Smooth muscle cell of the brain vasculature (primary cell): ENCODE measurements around the gene SRBD1.
A peak's percentile ranks its signal among the peaks of the same experiment; 100 is the strongest.

Experiments used
- DNase-seq: peaks from one replicate; pipeline ENCODE4 v3.0.0-alpha.2; 2012; ENCODE audit warnings: low read depth, low spot score

Gene SRBD1

DNA sequence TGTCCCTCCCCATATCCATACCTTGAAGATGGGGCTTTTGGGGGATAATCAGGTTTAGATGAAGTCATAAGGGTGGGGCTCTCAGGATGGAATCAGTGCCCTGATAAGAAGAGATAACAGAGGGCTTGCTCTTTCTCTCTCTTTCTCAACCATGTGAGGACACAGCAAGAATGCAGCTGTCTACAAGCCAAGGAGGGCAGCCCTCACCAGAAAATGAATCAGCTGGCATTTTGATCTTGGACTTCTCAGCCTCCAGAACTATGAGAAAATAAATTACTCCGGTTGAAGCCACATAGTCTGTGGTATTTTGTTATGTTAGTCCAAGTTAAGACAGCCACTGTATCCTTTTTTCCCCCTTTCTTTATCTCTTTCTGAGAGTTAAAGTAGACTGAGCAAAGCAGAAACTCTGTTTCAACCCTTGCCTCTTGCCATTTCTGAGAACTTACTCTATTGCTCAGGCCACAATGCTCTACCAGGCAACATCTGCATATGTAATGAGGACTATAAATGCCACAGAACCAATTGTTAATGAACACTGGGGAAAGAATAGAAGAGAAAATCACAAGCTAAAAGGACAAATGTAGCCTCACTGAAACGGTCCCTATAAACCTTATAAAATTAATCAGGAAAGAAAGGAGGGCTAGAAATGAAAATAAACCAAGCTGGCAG lies 56.9 kb downstream of the SRBD1 start:
- no peak for DNase-seq

DNA sequence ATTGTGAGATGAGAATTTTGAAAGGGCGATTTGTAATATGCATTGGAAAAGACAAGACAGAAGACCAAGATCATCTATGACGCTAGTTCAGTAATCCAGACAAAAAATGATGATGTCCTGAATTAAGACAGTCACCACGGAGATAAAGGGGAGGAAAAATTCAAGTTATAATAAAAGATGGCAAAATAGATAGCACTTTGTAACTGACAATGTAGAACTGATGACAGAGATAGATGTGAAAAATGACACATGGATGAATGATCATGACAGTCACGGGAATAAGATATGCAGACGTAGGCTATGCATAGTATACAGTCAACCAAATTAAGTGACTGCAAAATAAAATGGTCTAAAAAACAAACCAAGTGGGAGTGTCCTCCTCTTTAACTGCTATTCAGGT lies 59.2 kb downstream of the SRBD1 start:
- DNase-seq, result no peak

DNA sequence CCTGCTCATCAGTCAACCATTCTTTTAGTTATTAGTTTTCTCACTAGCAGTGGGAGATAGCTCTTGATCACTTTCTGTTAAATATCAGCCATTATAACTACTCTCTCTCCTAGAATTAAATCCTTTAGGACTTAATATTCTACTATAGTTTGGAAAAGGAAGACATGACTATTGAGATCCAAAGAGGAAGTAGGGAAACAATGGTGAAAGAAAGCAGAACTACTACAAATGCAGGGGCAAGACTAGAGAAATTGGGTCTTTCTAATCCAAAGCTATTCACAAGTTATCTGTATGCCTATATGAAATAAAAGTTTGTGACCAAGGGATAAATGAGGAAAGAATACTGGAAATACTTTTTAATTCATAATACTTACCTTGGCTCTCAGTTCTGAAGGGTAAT lies 65.1 kb downstream of the SRBD1 start:
- no peak for DNase-seq

GRCh38 chr2:45543257-45543656 lies 67.8 kb downstream of the SRBD1 start:
- no peak for DNase-seq

GRCh38 chr2:45542013-45542412 lies 69.1 kb downstream of the SRBD1 start:
- DNase-seq, result no peak

DNA sequence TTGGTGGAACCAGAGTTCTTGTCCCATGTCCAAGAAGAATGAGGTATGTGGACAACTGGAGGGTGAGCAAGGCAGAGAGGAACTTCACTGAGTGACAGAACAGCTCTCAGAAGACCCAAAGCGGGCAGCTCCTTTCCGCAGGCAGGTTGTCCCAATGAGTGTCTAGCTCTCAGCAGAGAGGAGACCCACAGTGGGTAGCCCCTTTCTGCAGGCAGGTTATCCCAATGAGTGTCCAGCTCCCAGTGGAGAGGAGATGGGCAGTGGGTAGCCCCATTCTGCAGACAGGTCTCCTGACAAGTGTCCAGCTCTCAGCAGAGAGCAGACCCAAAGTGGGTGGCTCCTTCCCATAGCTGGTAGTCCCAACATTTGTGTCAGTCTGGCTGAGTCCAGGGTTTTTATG lies 69.6 kb downstream of the SRBD1 start:
- DNase-seq, result no peak

DNA sequence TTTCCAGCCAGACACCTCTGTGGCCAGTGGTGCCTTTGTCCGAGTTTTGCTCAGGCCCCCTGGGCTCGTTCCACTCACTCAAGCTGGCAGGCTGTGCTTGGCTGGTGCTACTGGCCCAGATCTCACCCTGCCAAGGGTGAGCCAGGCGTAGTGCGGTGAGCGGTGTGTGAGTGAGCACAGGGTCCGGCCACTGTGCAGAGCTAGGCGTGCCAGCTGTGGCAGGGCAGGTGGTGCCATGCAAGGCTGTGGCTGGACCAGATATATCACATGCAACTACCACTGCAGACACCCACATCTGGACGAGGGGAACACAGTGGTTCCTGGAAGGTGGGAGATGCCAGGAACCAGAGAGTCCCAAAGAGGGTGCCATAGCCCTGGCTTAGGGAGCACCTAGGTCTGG lies 70.1 kb downstream of the SRBD1 start:
- no peak for DNase-seq

GRCh38 chr2:45533771-45534170 lies 77.3 kb downstream of the SRBD1 start:
- DNase-seq, result peak; percentile 24

- DNase-seq, result no peak
Measured at GRCh38 chr2:45532181-45532580, 78.9 kb downstream of the SRBD1 start.

- no peak for DNase-seq
Measured at GRCh38 chr2:45524016-45524415, 87.1 kb downstream of the SRBD1 start.

GRCh38 chr2:45518546-45518945 lies 92.5 kb downstream of the SRBD1 start:
- DNase-seq, result no peak

GRCh38 chr2:45510701-45511420 lies 100.2 kb downstream of the SRBD1 start:
- DNase-seq, result no peak

- no peak for DNase-seq
Measured at GRCh38 chr2:45506756-45507155, 104.3 kb downstream of the SRBD1 start.

DNA sequence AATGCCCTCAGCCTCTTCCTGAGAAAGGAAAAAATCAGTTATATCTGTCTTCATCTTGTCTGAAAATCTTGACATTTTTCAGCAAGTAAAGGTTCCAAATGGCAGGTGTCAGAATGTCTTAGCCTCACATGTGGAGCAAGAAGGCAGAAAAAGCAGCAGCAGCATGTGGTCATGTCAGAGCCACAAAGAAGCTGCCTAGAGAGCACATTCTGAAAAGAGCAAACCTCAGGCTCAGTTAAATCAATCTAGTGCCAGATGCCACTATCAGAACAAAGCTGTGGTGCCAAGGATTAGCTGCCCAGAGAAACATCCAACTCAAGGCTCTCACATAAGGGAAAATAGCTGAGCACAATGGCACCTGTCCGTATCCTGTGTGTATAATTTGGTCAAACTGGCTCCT lies 105.9 kb downstream of the SRBD1 start:
- DNase-seq, result no peak

GRCh38 chr2:45498661-45499550 lies 112.2 kb downstream of the SRBD1 start:
- no peak for DNase-seq

- DNase-seq, result no peak
Measured at GRCh38 chr2:45497355-45497754, 113.7 kb downstream of the SRBD1 start.

DNA sequence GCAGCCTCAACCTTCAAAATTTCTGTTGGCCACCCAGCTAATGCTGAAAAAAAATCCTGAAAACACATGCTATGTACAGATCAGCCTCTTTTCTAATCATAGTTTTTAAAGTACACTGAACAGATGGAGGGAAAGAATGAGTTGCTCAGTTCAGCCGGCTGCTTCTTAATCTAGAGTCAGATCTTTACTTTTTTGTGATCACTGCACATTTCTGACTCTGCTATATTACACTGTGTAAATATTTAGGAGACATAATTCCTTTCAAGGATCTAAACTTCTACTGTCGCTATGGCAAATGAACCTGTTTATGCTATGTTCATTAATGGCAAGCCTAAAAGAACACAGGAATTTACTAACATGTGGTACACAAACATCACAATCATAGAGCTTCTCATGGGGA lies 114.2 kb downstream of the SRBD1 start:
- no peak for DNase-seq

DNA sequence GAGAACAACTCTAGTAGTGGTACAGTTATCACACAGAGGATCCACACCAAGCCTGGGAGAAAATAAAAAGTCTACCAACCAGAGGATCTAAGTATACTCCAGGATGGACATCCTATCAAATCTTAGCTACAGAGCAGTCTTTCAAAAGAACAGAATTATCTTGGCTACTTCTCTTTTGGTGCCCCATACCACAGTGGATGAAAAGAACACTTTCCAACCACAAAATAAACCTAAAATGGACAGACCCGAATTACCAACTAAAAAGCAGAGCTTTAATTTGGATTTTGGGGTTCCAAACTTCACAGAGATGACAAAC lies 116.1 kb downstream of the SRBD1 start:
- DNase-seq, result no peak

DNA sequence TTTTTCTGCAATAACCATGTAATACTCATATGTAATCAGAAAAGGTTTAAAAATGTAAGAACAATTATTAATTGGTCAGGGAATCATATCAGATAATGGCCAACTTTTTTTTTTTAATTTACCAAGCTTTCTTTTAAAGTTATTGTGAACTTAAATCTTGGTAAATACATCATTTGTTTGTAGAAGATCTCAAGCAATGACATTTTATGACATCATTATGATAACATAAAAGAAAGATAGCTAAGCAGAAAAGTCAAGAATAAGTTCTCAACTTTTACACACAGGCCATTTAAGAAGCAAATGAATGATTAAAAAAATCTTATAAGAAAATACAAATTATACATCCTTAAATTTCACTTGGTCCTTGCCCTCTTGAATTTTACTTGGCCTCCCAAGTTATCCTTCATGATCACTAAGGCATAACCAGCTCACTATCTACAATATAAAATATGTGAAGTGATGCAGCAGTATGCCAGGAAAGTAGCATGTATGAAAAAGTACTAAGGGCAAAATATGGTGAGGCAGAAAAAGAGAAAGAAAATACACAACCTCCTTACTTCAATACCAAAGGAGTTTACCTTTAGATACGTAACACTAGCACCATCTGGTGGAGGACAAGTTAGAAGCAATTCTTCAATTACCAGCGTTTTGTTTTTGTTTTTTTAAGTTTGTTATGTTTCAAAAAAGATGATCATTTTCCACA lies 116.6 kb downstream of the SRBD1 start:
- peak; percentile 59 for DNase-seq

DNA sequence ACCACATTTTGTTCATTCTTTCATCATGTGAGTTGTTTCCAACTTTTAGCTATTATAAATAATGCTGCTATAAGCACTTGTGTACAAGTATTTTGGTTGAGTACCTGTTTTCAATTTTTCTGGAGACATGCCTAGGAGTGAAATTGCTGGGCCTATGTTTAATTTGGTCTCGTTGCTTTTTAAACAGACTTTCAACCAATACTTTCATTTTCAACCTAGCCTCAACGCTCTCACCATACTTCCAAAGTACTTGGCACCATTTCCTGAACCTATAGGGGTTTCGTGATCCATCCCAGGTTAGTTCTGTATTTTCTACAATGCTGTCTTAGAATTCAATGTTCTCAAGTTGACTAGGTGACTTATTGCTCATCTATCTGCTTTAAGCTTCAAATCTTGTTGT lies 126.1 kb downstream of the SRBD1 start:
- DNase-seq, result no peak

- DNase-seq, result no peak
Measured at GRCh38 chr2:45483997-45484396, 127.1 kb downstream of the SRBD1 start.

DNA sequence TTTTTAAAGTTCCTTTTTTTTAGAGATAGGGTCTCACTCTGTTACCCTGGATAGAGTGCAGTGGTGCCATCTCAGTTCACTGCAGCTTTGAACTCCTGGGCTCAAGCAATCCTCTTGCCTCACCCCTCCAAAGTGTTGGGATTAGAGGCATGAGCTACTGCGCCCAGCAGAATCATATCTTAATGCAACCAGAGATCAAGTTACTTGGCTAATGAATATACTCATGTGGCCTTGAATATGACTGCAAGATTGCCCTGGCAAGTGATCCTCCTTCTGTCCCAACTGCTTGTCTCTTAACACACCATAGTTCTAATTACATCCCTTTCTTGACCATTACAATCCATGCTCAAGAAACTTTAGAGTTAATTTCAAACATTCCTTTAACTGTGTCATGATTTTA lies 133.5 kb downstream of the SRBD1 start:
- no peak for DNase-seq
